Stimulated activated CD4-positive, alpha-beta T cell treated with anti-CD3 and anti-CD28 coated beads, Interleukin-2, amount 100 ng/mL, for 48 hours (primary cell): Measurements from ENCODE around the gene COL19A1.
"Not testable (repeated sequence)": the region's sequence is repeated elsewhere in the genome, so short reads cannot be mapped to it uniquely, and the experiment has no call there.

Source experiments
- DNase-seq, 2 donors: peaks; one replicate each; pipeline ENCODE4 v3.0.0-alpha.2; 2020

Gene COL19A1

DNA sequence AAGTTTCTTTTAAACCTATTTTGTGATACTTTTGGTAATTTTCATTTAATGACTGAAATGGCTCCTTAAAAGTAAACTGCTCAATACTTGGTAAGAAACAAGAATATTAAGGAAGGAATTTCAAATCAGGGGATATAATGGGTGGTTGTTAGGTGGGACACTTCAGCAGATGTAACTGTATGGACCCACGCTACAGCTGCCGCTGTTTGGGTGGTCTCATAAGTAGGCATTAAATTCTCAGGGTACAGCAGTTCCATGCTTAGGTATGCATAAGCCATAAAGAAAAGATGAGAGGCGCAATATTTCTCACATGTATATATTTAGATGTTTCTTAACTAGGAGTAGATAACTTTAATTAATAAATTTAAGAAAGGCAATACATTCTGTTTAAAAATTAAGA lies 35.0 kb downstream of the COL19A1 start:
- DNase-seq, result no peak

GRCh38 chr6:69907981-69908498 lies 41.7 kb downstream of the COL19A1 start:
- no peak for DNase-seq

- DNase-seq, result no peak
Measured at GRCh38 chr6:69913361-69913760, 47.0 kb downstream of the COL19A1 start.

DNA sequence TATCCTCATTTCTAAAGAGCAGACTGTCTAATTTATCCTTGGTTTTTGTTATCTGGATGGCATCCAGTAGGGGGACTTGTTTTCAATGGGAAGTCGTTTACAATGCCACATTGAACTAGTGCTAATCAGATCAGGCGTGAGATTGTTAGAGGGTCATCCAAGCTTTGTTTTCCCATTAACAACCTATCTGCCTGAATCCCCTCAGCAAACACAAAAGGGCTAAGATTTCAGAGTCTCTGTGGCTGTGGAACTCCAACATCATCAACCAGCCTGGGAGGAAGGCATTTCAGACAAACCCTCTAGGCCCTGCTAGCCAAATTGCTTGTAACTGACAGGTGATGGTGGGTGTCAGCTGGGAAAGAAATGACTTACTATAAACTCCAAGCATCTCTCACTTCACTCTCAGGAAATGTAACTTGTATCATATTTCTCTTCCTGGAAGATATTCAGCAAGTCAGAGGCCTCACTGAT lies 47.7 kb downstream of the COL19A1 start:
- no peak for DNase-seq

- DNase-seq, result no peak
Measured at GRCh38 chr6:69915346-69915745, 49.0 kb downstream of the COL19A1 start.

- DNase-seq, result peak in 1 of 2 donors; percentile 1
Measured at GRCh38 chr6:69917834-69918233, 51.5 kb downstream of the COL19A1 start.

DNA sequence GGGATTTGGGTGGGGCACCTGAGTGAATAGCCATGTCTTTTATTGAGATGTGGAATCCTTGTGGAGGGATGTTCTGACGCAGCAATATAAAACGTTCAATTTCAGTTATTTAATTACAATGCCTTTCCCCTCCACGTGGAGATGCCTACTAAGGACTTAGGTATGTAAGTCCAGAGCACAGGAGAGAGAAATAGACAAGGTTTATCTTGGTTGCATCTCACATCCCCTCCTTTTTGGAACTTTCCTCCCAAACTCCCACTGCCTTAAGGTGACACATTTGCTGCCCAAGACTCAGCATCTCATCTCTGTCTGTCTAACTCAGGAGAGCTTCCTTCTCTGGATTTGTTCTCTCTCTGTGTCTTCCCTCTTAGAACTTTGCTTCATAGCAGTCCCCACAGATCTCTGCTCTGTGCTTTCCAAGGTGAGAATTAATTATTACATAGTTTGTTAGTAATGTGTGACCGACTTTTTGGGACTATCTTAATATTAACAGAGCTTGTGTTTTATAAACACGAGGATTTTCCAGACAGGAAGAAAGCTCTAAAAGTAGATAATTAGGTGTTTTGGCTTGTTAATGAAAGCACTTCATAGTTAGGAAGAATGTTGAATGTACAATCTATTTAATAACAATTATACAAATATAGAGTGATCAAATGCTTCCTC lies 52.6 kb downstream of the COL19A1 start:
- no peak for DNase-seq

GRCh38 chr6:69921066-69921465 lies 54.7 kb downstream of the COL19A1 start:
- not testable (repeated sequence) for DNase-seq

DNA sequence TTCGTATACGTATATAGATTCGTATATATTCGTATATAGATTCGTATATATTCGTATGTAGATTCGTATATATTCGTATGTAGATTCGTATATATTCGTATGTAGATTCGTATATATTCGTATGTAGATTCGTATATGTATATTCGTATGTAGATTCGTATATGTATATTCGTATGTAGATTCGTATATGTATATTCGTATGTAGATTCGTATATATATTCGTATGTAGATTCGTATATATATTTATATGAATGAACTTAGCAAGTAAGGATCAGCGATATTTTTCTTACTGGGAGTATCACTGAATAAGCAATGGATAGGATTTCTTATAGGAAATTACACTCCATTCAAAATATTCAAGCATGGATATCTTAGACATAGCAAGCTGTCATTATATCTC lies 55.3 kb downstream of the COL19A1 start:
- DNase-seq, result not testable (repeated sequence)

GRCh38 chr6:69926745-69927144 lies 60.4 kb downstream of the COL19A1 start:
- DNase-seq, result no peak

GRCh38 chr6:69933239-69933638 lies 66.9 kb downstream of the COL19A1 start:
- DNase-seq, result no peak

DNA sequence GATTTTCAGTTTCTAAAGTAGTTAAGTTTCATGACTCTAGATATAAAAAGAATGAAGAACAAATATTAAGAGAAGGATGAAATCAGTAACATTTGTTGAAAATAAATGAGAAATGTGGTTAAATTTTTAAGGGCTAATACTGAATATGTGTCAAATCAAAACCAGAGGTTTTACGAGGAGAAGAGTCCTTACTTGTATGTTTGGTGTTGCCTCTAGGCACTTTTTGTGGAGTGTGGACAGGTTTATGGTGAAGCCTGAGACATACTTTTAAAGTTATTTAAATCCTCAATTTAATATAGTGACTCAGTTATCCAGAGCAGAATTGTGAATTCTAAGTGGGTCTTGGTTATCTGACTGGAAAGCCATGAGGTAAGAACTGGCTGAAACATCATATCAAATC lies 68.7 kb downstream of the COL19A1 start:
- DNase-seq, result no peak

GRCh38 chr6:69936674-69937363 lies 70.5 kb downstream of the COL19A1 start:
- no peak for DNase-seq

GRCh38 chr6:69937402-69938136 lies 71.2 kb downstream of the COL19A1 start:
- DNase-seq, result no peak

DNA sequence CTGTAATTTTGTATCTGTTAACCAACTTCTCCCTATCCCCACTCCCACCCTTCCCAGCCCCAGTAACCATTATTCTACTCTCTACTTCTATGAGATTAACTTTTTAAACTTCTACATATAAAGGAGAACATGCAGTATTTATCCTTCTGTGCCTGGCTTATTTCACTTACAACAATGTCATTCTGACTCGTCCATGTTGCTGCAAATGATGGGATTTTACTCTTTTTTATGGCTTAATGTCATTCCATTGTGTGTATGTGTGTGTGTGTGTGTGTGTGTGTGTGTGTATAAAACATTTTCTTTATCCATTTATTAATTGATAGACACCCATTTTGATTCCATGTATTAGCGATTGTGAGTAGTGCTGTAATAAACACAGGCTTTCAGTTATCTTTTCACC lies 76.1 kb downstream of the COL19A1 start:
- DNase-seq, result no peak

DNA sequence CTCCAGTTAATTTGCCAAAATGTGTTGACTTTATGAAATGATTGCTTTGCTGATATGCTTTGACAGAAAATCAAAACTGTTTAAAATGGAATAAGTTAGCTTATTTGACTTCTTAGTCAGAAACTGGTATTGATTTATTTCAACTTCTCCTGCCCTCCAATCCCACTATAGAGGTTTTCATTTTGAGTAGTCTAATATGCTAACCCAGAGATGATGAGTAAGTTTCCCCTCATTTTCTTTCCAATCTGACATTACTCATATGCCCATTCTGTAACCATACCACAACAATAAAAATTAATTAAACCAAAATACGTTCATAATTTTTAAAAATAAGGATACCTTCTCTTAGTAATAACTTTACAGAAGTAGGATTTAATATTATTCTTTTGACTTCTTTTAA lies 78.8 kb downstream of the COL19A1 start:
- no peak for DNase-seq

GRCh38 chr6:69948479-69949114 lies 82.2 kb downstream of the COL19A1 start:
- DNase-seq, result no peak

GRCh38 chr6:69953491-69953890 lies 87.1 kb downstream of the COL19A1 start:
- DNase-seq, result no peak

DNA sequence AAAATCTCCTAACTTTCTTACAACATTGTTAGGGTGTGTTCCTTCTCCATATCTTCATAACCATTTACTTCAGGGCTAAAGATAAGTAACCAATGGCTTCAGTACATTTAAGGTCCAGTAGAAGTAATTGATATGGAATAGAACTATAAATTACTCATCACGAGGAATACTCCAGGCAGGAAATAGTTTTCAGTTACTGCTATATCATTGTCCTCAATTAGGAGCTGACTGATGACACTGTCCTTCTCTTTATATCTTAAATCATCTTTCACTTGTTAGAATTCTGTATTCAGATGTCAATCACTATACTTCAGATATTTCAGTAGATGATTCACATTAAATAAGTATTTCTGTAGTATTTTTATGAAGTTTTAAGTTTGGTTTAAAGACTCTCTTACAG lies 88.4 kb downstream of the COL19A1 start:
- no peak for DNase-seq

DNA sequence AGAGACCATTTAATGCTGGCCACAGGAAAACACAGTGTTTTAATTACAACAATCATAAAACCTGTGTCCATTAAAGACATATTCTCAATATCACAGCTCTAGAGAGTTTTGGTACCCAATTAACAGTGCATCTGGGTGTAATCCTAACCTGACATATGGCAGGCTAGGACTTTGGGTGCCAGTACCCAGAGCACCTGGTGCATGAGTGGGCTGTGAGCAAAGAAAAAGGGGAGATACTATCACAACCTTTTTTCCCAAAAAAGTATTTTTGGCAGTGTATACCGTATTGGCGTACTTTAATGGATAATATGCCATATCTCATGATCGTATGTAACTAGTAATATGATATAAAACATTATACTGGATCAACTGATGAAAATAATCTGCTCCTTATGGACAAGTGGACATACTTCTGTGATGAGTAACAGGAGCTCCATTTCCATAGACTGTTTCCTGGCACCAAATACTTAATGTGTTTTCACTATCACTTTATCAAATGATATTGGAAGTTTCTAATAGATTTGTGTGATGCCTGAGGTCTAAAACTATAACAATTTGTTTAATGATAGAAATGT lies 91.7 kb downstream of the COL19A1 start:
- no peak for DNase-seq

- no peak for DNase-seq
Measured at GRCh38 chr6:69958978-69959377, 92.6 kb downstream of the COL19A1 start.

DNA sequence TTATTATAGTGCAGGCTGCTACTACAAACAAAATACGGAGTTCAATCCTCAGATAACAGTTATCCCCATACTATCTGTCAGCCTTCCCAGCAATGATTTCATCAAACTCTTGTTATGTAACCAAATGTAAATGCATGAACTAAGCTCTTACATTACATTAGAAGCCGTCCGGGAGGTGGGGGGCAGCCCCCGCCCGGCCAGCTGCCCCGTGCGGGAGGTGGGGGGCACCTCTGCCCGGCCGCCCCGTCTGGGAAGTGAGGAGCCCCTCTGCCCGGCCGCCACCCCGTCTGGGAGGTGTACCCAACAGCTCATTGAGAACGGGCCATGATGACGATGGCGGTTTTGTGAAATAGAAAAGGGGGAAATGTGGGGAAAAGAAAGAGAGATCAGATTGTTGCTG lies 99.6 kb downstream of the COL19A1 start:
- DNase-seq, result not testable (repeated sequence)

GRCh38 chr6:69973138-69973537 lies 106.8 kb downstream of the COL19A1 start:
- no peak for DNase-seq
